HG03066 (cell line): ENCODE data around the gene SIN3B.

Experiments used
- ATAC-seq: cut with Tn5 transposase; IDR thresholded peaks from one replicate; pipeline ENCODE4 v1.9.1; 2021; ENCODE audit warnings: low read depth; ENCODE audit not compliant: unreplicated experiment

SIN3B gene

GRCh38 chr19:16901491-16902175 lies 72.4 kb downstream of the SIN3B start:
- ATAC-seq: no peak

GRCh38 chr19:16902545-16902944 lies 73.3 kb downstream of the SIN3B start:
- no peak for ATAC-seq

GRCh38 chr19:16903347-16903746 lies 74.1 kb downstream of the SIN3B start:
- no peak for ATAC-seq

DNA sequence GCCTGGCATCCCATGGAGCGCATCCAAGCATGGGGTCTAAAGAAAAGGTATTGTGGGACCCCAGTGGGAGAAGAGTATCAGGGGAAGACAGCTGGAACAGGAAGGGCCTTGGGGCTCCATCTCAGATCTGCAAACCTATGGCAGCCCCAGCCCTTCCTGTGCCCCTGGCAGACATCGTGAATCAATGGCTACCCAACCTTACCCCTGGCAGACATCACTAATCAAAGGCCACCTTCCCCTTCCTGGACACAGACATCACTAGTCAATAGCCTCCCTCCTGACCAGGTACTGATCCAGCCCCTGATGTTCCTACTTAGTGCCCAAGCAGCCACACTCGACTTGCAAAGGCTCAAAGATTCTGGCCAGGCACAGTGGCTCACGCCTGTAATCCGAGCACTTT lies 75.4 kb downstream of the SIN3B start:
- no peak for ATAC-seq

DNA sequence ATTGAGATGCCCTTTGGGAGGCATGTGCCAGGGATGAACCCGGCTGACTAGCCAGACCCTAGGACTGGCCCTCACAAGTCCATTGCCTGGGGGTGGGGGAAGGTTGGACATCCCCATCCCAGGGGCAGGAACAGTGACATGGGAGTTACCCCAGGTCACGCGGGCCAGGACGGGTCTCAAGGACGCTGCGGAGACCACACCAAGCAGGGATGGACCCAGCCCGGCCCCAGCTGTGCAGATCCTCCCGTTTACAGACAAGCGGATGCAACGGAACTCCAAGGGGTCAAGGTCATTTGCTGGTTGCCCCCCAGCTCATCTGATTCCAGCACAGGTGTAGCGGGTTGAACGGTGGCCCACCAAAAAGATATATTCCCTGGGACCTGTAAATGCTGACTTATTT lies 79.6 kb downstream of the SIN3B start:
- ATAC-seq: no peak

GRCh38 chr19:16911046-16911445 lies 81.8 kb downstream of the SIN3B start:
- ATAC-seq: no peak

DNA sequence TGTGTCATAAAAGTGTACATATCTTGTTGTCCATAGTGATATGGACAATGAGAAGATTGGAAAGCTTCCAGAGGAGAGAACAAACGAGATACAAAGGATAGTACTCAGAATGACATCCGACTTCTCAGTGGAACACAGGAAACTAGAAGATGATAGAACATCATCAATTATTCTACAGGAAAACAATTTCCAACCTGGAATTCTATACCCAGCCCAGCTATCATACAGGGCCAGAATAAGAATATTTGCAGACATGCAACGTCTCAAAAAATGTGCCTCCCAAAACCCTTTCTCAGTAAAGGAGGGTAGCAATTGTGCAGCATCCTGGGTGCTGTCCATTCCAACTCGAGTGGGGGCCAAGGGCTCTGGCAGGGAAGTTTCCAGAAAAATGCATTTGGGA lies 83.6 kb downstream of the SIN3B start:
- ATAC-seq: no peak

DNA sequence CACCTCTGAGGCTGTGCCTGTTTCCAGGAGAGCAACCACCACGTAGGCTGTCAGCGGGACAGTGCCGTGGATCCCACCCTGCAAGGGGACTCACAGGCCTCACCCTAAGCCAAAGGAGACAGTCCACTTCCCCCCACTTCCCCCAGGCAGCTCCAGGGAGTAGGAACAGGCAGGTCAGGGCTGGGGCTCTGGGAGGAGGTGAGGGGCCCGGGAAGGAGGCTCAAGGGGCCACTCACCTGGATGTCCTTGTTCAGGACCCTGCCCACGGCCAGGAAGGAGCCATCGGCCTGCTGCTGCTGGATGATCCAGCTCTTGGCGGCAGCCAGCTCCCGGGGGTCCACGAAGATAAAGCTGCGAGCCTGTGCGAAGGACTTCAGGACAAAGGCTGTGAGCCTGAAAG lies 85.2 kb downstream of the SIN3B start:
- no peak for ATAC-seq

DNA sequence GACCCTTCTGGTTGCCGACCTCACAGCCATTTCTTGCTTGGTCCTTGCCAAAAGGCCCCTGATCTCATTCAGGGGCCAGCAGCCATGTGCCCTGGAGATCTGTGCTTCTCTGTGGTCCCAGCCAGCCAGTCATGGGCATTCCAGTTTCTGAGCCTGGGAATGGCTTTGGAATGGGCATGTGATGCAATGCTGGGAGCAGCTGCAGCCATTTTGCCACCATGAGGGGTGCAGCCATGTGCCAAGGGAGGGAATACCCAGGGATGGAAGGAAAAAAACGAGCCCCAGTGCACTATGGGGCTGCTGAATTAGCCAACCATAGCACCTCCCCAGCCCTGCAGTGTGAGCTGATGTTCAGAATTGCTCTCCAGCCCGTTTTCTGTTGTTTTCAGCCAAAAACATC lies 85.9 kb downstream of the SIN3B start:
- no peak for ATAC-seq

GRCh38 chr19:16915734-16916133 lies 86.5 kb downstream of the SIN3B start:
- ATAC-seq: no peak

- ATAC-seq: no peak
Observed at GRCh38 chr19:16917401-16917800, 88.2 kb downstream of the SIN3B start.

DNA sequence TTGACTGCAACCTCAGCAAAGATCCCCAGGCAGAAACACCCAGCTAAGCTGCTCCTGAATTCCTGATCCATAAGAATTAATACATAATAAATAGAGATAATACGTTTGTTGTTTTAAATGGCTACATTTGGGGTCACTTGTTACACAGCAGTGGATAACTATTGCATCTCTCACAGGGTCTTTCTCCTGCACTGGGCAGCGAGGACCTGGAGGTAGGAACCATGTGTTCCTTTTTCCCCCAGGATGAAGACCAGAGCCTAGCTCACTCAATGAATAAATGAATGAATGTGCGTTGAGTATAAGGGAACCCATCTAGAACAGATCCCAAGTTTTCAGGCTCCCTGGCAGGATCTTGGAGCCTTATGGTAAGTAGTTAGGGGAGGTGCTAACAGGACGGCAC lies 90.3 kb downstream of the SIN3B start:
- no peak for ATAC-seq

GRCh38 chr19:16920816-16921529 lies 91.8 kb downstream of the SIN3B start:
- no peak for ATAC-seq

GRCh38 chr19:16921766-16922591 lies 92.8 kb downstream of the SIN3B start:
- no peak for ATAC-seq

DNA sequence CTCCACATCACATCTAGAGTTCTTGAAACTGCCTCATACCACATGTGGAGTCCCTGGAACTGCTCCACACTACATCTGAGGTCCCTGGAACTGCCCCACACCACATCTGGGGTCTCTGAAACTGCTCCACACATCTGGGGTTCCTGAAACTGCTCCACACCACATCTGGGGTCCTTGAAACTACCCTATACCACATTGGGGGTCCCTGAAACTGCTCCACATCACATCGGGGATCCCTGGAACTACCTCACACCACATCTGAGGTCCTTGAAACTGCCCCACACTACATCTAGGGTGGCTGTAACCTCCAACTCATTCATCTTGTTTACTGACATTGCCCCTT lies 93.4 kb downstream of the SIN3B start:
- ATAC-seq: no peak

DNA sequence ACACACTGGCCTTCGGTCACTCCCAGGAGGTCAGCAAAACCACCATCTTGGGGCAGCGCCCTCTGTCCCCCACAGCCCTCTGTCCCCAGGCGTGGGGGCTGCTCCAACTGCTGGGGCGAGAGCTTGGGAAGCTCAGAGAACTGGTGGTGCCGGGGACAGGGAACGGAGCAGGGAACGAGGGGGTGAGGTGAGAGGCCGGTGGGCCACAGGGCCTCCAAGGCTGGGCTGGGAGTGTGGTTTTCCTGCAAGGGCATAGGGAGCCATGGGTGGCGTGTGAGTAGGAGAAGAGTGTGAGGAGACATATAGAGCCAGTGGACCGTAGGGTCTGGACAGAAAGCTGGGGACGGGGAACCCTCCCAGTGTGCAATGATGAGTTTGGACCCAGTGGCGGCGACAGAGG lies 93.8 kb downstream of the SIN3B start:
- ATAC-seq: no peak

DNA sequence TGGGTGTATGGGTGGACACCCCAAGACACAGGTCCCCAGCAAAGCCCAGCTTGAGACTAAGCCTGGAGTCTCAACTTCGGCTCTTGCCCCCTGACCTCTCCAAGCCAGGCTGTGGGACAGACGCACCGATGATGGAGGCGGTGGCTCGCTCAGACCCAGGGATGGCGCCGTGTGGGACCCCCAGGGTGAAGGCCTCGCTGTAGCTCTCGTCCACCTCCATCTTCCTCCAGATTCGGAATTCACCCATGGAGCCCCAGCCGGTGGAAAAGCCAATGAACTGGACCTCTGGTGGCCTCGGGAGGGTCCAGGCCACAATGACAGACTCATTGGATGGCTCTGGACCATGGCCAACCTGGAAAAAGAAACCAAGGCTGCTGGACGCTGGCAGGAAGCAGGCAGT lies 98.7 kb downstream of the SIN3B start:
- ATAC-seq: no peak

DNA sequence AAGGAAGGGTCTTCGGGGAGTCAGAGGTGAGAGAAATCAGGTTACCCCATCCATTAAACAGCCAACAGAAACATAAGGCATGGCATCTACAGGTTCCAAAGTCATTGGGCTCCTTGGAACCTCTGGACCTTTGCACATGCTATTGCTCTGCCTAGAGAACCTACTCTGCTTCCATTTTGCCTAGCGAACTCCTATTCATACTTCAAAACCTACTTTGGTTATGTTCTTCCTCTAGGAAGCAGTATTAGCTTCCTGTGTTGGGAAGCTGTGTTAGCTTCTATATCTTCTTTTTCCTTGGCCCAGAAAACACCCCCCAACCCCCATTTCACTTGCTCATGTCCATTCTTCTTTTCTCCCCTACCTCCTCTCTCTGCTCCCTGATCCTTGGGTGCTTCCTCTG lies 99.2 kb downstream of the SIN3B start:
- no peak for ATAC-seq

GRCh38 chr19:16928916-16929315 lies 99.7 kb downstream of the SIN3B start:
- ATAC-seq: no peak
